ENCODE results near the gene ARVCF. TPM values are rescaled to one million over a fixed set of nuclear protein-coding genes. Genes with fewer than 3 reads are reported as not detected.

ARVCF gene
- total and polyA plus RNA-seq, 9 of the 15 experiments (the other 6 are each of a cell fraction or from before 2014, with no cell fraction given), result 0.03 to 97.4 (median 15.6) TPM

- 0 out of 2 replicates have a peak, but pooled peaks have one; percentile 30 for TF ChIP-seq NR4A1 (CRISPR knock-in tag; IDR thresholded peaks at IDR 0.05)
- TF ChIP-seq NR4A1 (tag; IDR thresholded peaks at IDR 0.05), result no peak
- peak; percentile 16 for TF ChIP-seq POLR2B (IDR thresholded peaks at IDR 0.05; ENCODE audit: low read depth, partially characterized antibody)
- TF ChIP-seq RBFOX2 (IDR thresholded peaks at IDR 0.05; ENCODE audit: low read depth, low read length), result peak; percentile 59
- TF ChIP-seq CBFA2T2 (conservative IDR thresholded peaks at IDR 0.05), result no peak
- TF ChIP-seq ZNF583 (CRISPR knock-in tag; IDR thresholded peaks at IDR 0.05), result 0 out of 2 replicates have a peak, but pooled peaks have one; percentile 69
- TF ChIP-seq ERF (CRISPR knock-in tag; IDR thresholded peaks at IDR 0.05), result 0 out of 2 replicates have a peak, but pooled peaks have one; percentile 12
- 0 out of 2 replicates have a peak, but pooled peaks have one; percentile 15 for TF ChIP-seq TAF15 (IDR thresholded peaks at IDR 0.05; ENCODE audit: low read depth, low read length)
- TF ChIP-seq PRMT5 (CRISPR knock-in tag; IDR thresholded peaks at IDR 0.05), result peak; percentile 68; the same call in 1 of the 2 replicates
- TF ChIP-seq THRA (IDR thresholded peaks at IDR 0.05), result no peak
- TF ChIP-seq ZNF212 (CRISPR knock-in tag; IDR thresholded peaks at IDR 0.05), result no peak
- TF ChIP-seq SUPT5H (IDR thresholded peaks at IDR 0.05), result peak; percentile 39; the same call in 1 of the 2 replicates
- TF ChIP-seq TAF1 (IDR thresholded peaks at IDR 0.05; ENCODE audit: control insufficient read depth, extremely low read depth, insufficient read depth, low read length, severe bottlenecking), result peak; percentile 11
- TF ChIP-seq CAMTA2 (CRISPR knock-in tag; conservative IDR thresholded peaks at IDR 0.05), result peak; percentile 94
- no peak for TF ChIP-seq ZNF24 (IDR thresholded peaks at IDR 0.05)
- TF ChIP-seq THAP12 (CRISPR knock-in tag; IDR thresholded peaks at IDR 0.05), result 0 out of 2 replicates have a peak, but pooled peaks have one; percentile 6
- TF ChIP-seq POLR2G (IDR thresholded peaks at IDR 0.05; ENCODE audit: low read depth, low read length), result peak; percentile 84
- TF ChIP-seq RB1 (IDR thresholded peaks at IDR 0.05; ENCODE audit: low read depth), result 0 out of 2 replicates have a peak, but pooled peaks have one; percentile 46
- TF ChIP-seq WHSC1 (IDR thresholded peaks at IDR 0.05; ENCODE audit: low read length), result peak; percentile 84
- no peak for TF ChIP-seq RNF219 (CRISPR knock-in tag; IDR thresholded peaks at IDR 0.05)
- no peak for TF ChIP-seq CCNT2 (IDR thresholded peaks at IDR 0.05; ENCODE audit: borderline replicate concordance, extremely low read depth, insufficient read length, low read depth, low read length)
Observed at GRCh38 chr22:19971276-19972124, 45.1 kb downstream of the ARVCF start (continued).

All from K562 (cell line).